Pancreas (tissue), 10 donors: ENCODE data around the gene JSRP1. TPM values are rescaled to one million over a fixed set of nuclear protein-coding genes. Genes with fewer than 3 reads are reported as not detected.

Experiments
- ATAC-seq, 4 donors: fragments of 200-7000 bp; cut with Tn5 transposase; one replicate each; pipeline versions ENCODE4 v1.8.0 to v1.9.1; 2020; ENCODE audit warnings: mild to moderate bottlenecking in 4 of 4, moderate library complexity in 4 of 4
- DNase-seq, 6 donors: peaks; one replicate each; pipeline ENCODE4 v3.0.0-alpha.2; 2020
- FAIRE-seq: peaks from 2 replicates; lab custom pipeline; 2012; peaks lifted over from hg19 to GRCh38; lab: Jason Lieb, UNC
- H3K27ac ChIP-seq, 4 donors: fragments of 200-600 bp; sonication (generic); 1 replicate in 3 of 4; 2 replicates in 1 of 4; pipeline versions ENCODE4 v1.5.0 to v1.8.0; 2020
- H3K27me3 ChIP-seq, 4 donors: fragments of 200-600 bp; one replicate each; pipeline ENCODE4 v1.8.0; 2021
- H3K36me3 ChIP-seq, 3 donors: fragments of 200-600 bp; sonication (generic) in 1 of 3; one replicate each; pipeline versions ENCODE4 v1.5.0 to v1.8.0; 2020 to 2021
- H3K4me1 ChIP-seq, 3 donors: fragments of 200-600 bp; one replicate each; pipeline ENCODE4 v1.8.0; 2021
- H3K4me3 ChIP-seq, 4 donors: fragments of 200-600 bp; sonication (generic) in 2 of 4; one replicate each; pipeline versions ENCODE4 v1.5.0 to v1.8.0; 2020 to 2021
- H3K9me3 ChIP-seq, 4 donors: fragments of 200-600 bp; one replicate each; pipeline ENCODE4 v1.8.0; 2021
- CTCF ChIP-seq, 4 donors: fragments of 200-600 bp; sonication (generic) in 3 of 4; IDR thresholded peaks; one replicate each; pipeline versions ENCODE4 v1.5.0 to v1.8.0; 2021; ENCODE audit warnings: antibody characterized with exemption in 4 of 4
- WGBS, 2 donors: extraction: QIAGEN DNeasy Blood & Tissue Kit; methylation state at CpG; one replicate each; pipeline ENCODE4 v1.1.7; 2013; 5-methylcytosine and 5-hydroxymethylcytosine counted together
- intact Hi-C, 3 donors: fragments of 100-400 bp; cut with DNase I; formaldehyde crosslinking; loops; one replicate each; pipeline versions ENCODE4 v1.11.1 to v1.14.2; 2022
- microRNA-seq, 2 donors: library from miRNA; unstranded; fragments of <30 nt; microRNA quantifications; one replicate each; pipeline versions ENCODE4 to v1.1.0, GENCODE V29; 2019 to 2020
- polyA plus RNA-seq, 2 donors: library from polyadenylated mRNA; stranded (reverse); fragments of 200-250 nt; gene quantifications; one replicate each; pipeline ENCODE4 v1.2.3, GENCODE V29; 2013
- total RNA-seq, 6 donors: library from RNA; stranded (reverse); fragmentation: NEBNext Ultra II Directional in 4 of 6; extraction: Animal tissue kit (Norgen Biotek cat#: 25700) in 4 of 6; gene quantifications; one replicate each; pipeline versions ENCODE4 v1.2.1 to v1.2.4, GENCODE V29; 2021 to 2023
- donor health status: healthy with polysubstance abuse.
- donor health status: DM: no; HTN: no; CAD: no; lungs with moderate emphysema.
- donor health status: DM: no; HTN: no; CAD: no.
- donor health status: control.
- donor health status: control.
- donor health status: Bipolar disorder and iron deficiency.
- donor health status: DM: yes; HTN: yes; CAD: no.
- donor health status: DM: no; HTN: no; CAD: no.
- donor health status: DM: no; HTN: no; CAD: no.
- donor health status: DM: yes; HTN: yes; CAD: no.

The JSRP1 gene
- total and polyA plus RNA-seq, 8 donors: 0.29 to 4.0 (median 1.0) TPM; not detected in 2

GRCh38 chr19:2208975-2209374 lies 47.2 kb downstream of the JSRP1 start:
- Histone ChIP-seq H3K27me3 (no peaks in the 10 kb centered on the region), H3K4me3 (no peak overlapping the region), H3K36me3 (peaks cover 5 to 54% (median 19%) of the 10 kb centered on the region in 3 donors), H3K4me1 (no peaks in the 10 kb centered on the region), H3K27ac (no peak overlapping the region), H3K9me3 (no peaks in the 10 kb centered on the region)
- ATAC-seq (no peak), FAIRE-seq (no peak), DNase-seq (no peak)
- WGBS, 2 donors: 84 to 91% methylated on average over 10 of the region's 10 CpGs
- no peak for TF ChIP-seq CTCF (IDR thresholded peaks at IDR 0.05)
- intact Hi-C loops: no loop called here

- FAIRE-seq (no peak), DNase-seq (no peak), ATAC-seq (peak in 1 of 4 donors; percentile 53)
- Histone ChIP-seq H3K4me3 (no peak overlapping the region), H3K27me3 (no peaks in the 10 kb centered on the region), H3K4me1 (no peaks in the 10 kb centered on the region), H3K9me3 (no peaks in the 10 kb centered on the region), H3K27ac (no peak overlapping the region), H3K36me3 (peaks cover 0 to 54% (median 16%) of the 10 kb centered on the region in 3 donors)
- no peak for TF ChIP-seq CTCF (IDR thresholded peaks at IDR 0.05)
- intact Hi-C loops: no loop called here
- WGBS, 2 donors: 85 to 87% methylated on average over 28 to 36 of the region's 36 CpGs
Observed at GRCh38 chr19:2207991-2208860, 48.0 kb downstream of the JSRP1 start.

GRCh38 chr19:2207008-2207407 lies 49.2 kb downstream of the JSRP1 start:
- DNase-seq: no peak
- Histone ChIP-seq H3K4me3 (no peak overlapping the region), H3K27me3 (no peaks in the 10 kb centered on the region), H3K36me3 (peaks cover 0 to 42% (median 16%) of the 10 kb centered on the region in 3 donors), H3K4me1 (no peaks in the 10 kb centered on the region), H3K9me3 (no peaks in the 10 kb centered on the region), H3K27ac (no peak overlapping the region)
- intact Hi-C loops: no loop called here
- 94 to 95% methylated on average over 15 of the region's 15 CpGs for WGBS, 2 donors
- ATAC-seq: no peak
- TF ChIP-seq CTCF (IDR thresholded peaks at IDR 0.05): no peak
- no peak for FAIRE-seq

GRCh38 chr19:2202366-2202765 lies 53.9 kb downstream of the JSRP1 start:
- no peak for TF ChIP-seq CTCF (IDR thresholded peaks at IDR 0.05)
- no peaks in the 10 kb centered on the region for H3K4me1 ChIP-seq
- intact Hi-C loops: no loop called here
- DNase-seq (no peak), ATAC-seq (no peak), FAIRE-seq (no peak)
- no peak overlapping the region for H3K27ac ChIP-seq
- no peaks in the 10 kb centered on the region for H3K27me3 ChIP-seq
- peaks cover 0 to 17% (median 0%) of the 10 kb centered on the region in 3 donors for H3K36me3 ChIP-seq
- 90 to 91% methylated on average over 15 of the region's 15 CpGs for WGBS, 2 donors
- no peak overlapping the region for H3K4me3 ChIP-seq
- no peaks in the 10 kb centered on the region for H3K9me3 ChIP-seq

Small RNAs within 50 kb of the gene (microRNA-seq; reads per million reads assigned to microRNA genes)
- gene MIR1227 (0.29 to 1.9 reads per million in 2 donors), gene MIR4321 (0 reads per million in 2 donors)

Other genes starting within 250 kb of the JSRP1 start
- gene BTBD2, start 240.7 kb downstream of the JSRP1 start, total RNA-seq: 10 to 100 TPM; 33.9 to 46.4 (median 36.6) TPM
- gene BTBD2, start 240.7 kb downstream of the JSRP1 start, polyA plus RNA-seq: 10 to 100 TPM; 35.6 to 44.4 TPM
- gene MKNK2, start 205.2 kb downstream of the JSRP1 start, total RNA-seq: 100 to 1,000 TPM; 178 to 446 (median 252) TPM
- gene MKNK2, start 205.2 kb downstream of the JSRP1 start, polyA plus RNA-seq: 100 to 1,000 TPM; 102 to 143 TPM
- 10 to 100 TPM; 14.5 to 26.0 (median 17.4) TPM for gene MOB3A, start 160.1 kb downstream of the JSRP1 start, total RNA-seq
- gene MOB3A, start 160.1 kb downstream of the JSRP1 start, polyA plus RNA-seq: 10 to 100 TPM in 1 of 2 donors, 1 to 10 TPM in 1; 9.2 to 11.1 TPM
- 10 to 100 TPM in 1 of 6 donors, 1 to 10 TPM in 5; 5.2 to 10.5 (median 7.0) TPM for gene IZUMO4, start 159.5 kb downstream of the JSRP1 start, total RNA-seq
- 10 to 100 TPM; 32.8 to 42.2 TPM for gene IZUMO4, start 159.5 kb downstream of the JSRP1 start, polyA plus RNA-seq
- 100 to 1,000 TPM in 1 of 6 donors, 10 to 100 TPM in 5; 75.2 to 105 (median 83.9) TPM for gene AP3D1, start 104.9 kb downstream of the JSRP1 start, total RNA-seq
- 100 to 1,000 TPM in 1 of 2 donors, 10 to 100 TPM in 1; 88.3 to 102 TPM for gene AP3D1, start 104.9 kb downstream of the JSRP1 start, polyA plus RNA-seq
- 10 to 100 TPM; 11.7 to 20.4 (median 14.5) TPM for gene DOT1L, start 92.5 kb downstream of the JSRP1 start, total RNA-seq
- 10 to 100 TPM; 14.4 to 34.4 TPM for gene DOT1L, start 92.5 kb downstream of the JSRP1 start, polyA plus RNA-seq
- gene PLEKHJ1, start 20.1 kb downstream of the JSRP1 start, total RNA-seq: 10 to 100 TPM; 34.3 to 50.8 (median 39.6) TPM
- gene PLEKHJ1, start 20.1 kb downstream of the JSRP1 start, polyA plus RNA-seq: 100 to 1,000 TPM in 1 of 2 donors, 10 to 100 TPM in 1; 90.8 to 101 TPM
- gene SF3A2, start 19.6 kb downstream of the JSRP1 start, total RNA-seq: 10 to 100 TPM; 25.0 to 36.1 (median 29.6) TPM
- 10 to 100 TPM; 39.2 to 64.0 TPM for gene SF3A2, start 19.6 kb downstream of the JSRP1 start, polyA plus RNA-seq
- gene AMH, start 7.1 kb downstream of the JSRP1 start, total RNA-seq: 1 to 10 TPM; 1.4 to 4.1 (median 1.7) TPM
- 1 to 10 TPM; 8.9 to 9.5 TPM for gene AMH, start 7.1 kb downstream of the JSRP1 start, polyA plus RNA-seq
- gene PEAK3, start 25.8 kb upstream of the JSRP1 start, total RNA-seq: under 1 TPM in 4 of 6 donors, not detected in 2; 0.13 to 0.81 (median 0.35) TPM
- gene PEAK3, start 25.8 kb upstream of the JSRP1 start, polyA plus RNA-seq: under 1 TPM; 0.04 to 0.07 TPM
- 1 to 10 TPM in 1 of 6 donors, under 1 TPM in 1, not detected in 4; 0.16 to 1.5 TPM for gene LINGO3, start 51.7 kb upstream of the JSRP1 start, total RNA-seq
- gene LINGO3, start 51.7 kb upstream of the JSRP1 start, polyA plus RNA-seq: under 1 TPM in 1 of 2 donors, not detected in 1; 0.05 TPM
- gene LSM7, start 72.2 kb upstream of the JSRP1 start, total RNA-seq: 10 to 100 TPM; 18.3 to 36.4 (median 26.4) TPM
- gene LSM7, start 72.2 kb upstream of the JSRP1 start, polyA plus RNA-seq: 100 to 1,000 TPM; 147 to 170 TPM
- gene SPPL2B, start 72.3 kb upstream of the JSRP1 start, total RNA-seq: 10 to 100 TPM; 36.4 to 61.2 (median 50.6) TPM
- 100 to 1,000 TPM; 133 to 226 TPM for gene SPPL2B, start 72.3 kb upstream of the JSRP1 start, polyA plus RNA-seq
- under 1 TPM; 0.09 to 0.84 (median 0.58) TPM for gene TMPRSS9, start 103.8 kb upstream of the JSRP1 start, total RNA-seq
- gene TMPRSS9, start 103.8 kb upstream of the JSRP1 start, polyA plus RNA-seq: under 1 TPM; 0.14 to 0.84 TPM
- 10 to 100 TPM; 37.7 to 71.8 (median 48.2) TPM for gene TIMM13, start 171.2 kb upstream of the JSRP1 start, total RNA-seq
- gene TIMM13, start 171.2 kb upstream of the JSRP1 start, polyA plus RNA-seq: 10 to 100 TPM; 43.3 to 51.7 TPM
- gene LMNB2, start 200.5 kb upstream of the JSRP1 start, total RNA-seq: 10 to 100 TPM in 3 of 6 donors, 1 to 10 TPM in 3; 3.9 to 14.8 (median 9.7) TPM
- gene LMNB2, start 200.5 kb upstream of the JSRP1 start, polyA plus RNA-seq: 10 to 100 TPM in 1 of 2 donors, 1 to 10 TPM in 1; 5.2 to 11.9 TPM
- gene GADD45B, start 219.7 kb upstream of the JSRP1 start, total RNA-seq: 10 to 100 TPM; 20.4 to 58.8 (median 42.3) TPM
- gene GADD45B, start 219.7 kb upstream of the JSRP1 start, polyA plus RNA-seq: 100 to 1,000 TPM; 182 to 237 TPM